Embryonic facial prominence (tissue), 1 donor: Measurements from ENCODE around the gene NHSL1.
A peak's percentile ranks its signal among the peaks of the same experiment; 100 is the strongest.
"Not testable (repeated sequence)": the region's sequence is repeated elsewhere in the genome, so short reads cannot be mapped to it uniquely, and the experiment has no call there.

Experiments
- DNase-seq: peaks from one replicate; pipeline ENCODE4 v3.0.0-alpha.2; 2016; ENCODE audit errors: extremely low spot score

The NHSL1 gene

DNA sequence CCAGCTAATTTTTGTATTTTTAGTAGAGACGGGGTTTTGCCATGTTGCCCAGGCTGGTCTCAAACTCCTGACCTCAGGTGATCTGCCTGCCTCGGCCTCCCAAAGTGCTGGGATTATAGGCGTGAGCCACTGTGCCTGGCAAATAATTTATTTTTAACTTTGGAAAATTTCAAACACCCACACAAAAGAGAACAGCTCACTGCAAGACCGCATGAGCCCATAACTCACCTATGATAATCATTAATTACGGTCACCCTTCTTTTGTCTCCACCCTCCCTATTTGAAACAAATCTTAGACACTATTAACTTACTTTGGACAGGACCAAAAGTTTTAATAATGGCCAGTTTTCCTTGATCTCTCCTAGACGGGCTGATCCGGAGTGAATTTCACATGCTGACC lies 74.0 kb downstream of the NHSL1 start:
- not testable (repeated sequence) for DNase-seq

DNA sequence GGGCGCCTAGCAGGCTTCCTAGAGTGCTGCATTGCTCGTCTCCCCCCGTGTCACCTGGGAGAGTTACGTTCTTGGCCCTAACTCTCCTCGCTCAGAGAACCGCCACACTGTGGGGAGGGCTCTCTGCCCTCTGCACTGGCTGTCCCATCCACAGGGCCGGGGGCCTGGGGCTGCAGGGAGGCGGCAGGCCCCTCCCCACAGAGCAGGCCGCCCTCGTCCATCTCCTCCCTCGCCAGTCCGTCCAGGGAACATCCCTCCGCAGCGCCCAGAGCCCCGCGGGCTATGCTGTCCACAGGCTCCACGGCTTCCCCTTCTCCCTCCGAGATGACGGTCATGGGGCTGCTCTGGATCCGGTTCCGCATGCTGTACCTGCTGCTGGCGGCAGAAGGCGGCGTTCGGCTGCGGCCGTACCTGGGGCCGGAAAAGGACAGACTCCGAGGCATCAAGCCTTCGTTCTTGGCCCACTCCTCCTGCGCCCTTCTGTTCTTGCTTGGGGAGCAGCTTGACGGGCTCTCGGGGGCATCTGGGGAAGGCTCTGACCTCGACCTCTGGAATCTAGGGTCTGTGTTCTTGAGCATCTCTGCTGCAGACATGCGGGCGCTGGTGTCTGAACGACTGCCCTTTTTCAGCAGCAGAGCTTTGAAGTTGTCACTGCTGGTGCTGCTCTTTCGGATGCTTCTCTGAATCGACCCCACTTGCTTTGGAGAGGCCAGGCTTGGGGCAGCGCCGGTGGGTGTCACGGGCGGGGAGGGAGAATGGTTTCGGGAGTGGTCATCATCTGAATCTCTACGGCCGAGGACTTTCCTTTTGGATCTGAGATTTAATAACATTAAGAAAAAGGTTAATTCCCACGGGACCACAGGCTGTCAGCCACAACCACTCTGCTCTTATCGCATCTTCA lies 75.0 kb downstream of the NHSL1 start:
- DNase-seq, result no peak

DNA sequence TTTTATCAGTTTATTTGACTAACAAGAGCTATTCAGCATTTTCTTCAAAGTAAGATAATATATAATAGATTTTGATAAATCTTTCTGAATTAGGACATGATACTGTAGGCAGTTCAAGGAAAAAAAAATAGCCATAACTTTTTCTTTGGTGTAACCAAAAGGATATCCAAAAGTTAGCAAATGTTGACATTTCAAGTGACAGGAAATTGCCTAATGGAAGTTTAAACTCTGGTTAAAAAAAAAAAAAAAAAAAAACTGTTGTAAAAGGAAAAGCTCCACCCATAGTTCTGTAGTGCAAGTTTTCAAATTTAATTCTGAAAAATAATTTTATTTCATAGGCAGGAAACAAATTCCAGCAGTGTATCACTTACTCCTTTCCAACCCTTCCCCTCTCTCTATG lies 76.4 kb downstream of the NHSL1 start:
- DNase-seq, result no peak

DNA sequence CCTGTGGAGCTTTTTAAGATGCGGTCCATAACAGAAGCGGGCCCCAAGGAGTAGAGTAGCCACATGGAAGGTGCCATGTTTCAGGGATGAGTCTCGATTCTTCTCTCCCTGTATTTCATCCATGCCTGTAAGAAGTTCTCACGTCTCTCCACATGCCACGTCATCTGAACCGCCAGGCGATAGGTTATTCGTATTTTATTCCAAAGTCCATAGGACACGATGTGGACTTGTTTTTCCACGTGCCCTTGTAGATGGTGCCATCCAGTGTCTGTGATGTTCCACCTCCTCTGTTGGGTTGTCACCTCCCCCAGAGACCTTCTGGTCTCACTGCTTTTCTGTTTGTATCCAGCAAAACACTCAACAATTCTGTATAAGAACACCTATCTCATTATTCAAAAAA lies 77.7 kb downstream of the NHSL1 start:
- DNase-seq, result no peak

DNA sequence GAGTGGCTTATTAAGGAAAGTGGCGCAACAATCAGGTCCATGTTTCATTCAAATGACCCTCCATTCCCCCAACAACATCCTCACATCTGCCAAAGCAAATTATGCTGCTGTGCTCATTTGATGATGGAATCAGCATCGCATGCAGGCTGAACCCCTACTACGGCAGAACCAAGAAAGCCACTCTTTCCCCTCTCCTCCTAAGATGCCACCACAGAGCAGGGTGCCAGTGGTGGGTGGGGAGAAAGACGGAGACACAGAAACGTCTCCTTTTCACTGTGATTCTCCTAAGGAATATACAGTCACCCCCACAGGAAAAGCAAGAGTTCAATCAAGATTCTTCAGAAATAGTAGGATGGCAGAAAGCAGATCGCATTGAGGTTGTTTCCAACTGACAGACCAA lies 78.2 kb downstream of the NHSL1 start:
- no peak for DNase-seq

DNA sequence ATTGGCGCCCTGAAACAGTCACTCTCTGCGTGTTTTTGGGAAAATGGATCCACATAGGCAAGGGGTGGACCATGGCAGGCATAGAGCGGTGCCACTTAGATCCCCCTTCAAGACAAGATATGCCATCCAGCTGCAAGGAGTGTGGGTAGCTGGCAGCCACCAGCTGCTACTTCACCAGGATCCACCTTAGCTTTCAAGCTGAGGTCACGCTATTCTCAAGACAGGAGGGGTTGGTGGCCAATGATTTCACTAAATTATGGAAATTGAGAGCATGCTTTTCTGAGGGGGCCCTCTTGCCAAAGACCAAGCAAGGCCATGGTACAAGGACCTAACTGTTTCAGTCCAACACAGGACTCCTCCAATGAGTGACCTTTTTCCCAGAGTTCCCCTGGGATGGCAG lies 78.9 kb downstream of the NHSL1 start:
- no peak for DNase-seq

DNA sequence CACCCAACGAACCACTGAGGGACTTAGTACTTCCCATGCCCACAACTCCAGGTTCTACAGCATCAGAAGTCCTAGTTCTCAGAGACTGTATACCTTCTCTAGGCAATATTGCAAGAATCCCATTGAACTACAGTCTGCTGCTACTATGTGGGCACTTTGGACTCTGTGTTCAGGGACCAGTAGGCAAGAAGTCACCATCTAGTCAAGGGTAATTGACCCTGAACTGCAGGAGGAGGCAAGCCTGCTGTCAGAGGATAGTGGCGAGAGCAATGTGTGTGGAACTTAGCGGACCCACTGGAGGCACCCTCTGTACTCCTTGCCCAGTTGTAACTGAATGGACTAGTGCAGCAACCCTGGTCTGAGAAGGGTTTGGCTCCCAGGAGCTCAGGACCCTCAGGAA lies 79.5 kb downstream of the NHSL1 start:
- DNase-seq, result no peak

DNA sequence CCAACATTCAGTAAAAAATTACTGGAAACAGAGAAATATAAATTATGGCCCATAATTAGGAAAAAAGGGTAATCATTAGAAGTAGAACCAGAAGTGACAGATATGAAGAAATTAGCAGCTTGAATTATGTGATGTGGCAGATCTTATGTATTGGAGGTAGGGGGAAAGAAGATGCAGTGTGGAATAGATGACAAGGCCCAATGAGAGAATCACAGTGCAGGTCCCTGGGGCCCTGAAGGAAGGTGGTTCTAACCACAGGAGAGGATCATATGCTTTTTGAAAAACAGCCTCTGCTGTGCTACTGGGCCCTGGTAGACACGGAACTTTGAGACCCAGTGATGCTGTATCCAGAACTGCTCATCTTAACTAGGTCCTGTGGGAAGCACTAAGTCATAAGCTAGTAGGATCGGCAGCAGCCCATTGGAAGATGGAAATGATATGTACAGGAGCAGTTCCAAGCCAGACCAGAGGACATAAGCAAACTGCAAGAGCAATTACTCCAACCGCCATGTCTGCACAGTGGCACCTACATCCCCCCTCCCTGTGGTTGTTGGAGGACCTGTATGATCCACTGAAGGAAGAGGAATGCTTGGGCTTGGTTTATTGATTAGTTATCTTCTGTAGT lies 81.1 kb downstream of the NHSL1 start:
- DNase-seq, result no peak

DNA sequence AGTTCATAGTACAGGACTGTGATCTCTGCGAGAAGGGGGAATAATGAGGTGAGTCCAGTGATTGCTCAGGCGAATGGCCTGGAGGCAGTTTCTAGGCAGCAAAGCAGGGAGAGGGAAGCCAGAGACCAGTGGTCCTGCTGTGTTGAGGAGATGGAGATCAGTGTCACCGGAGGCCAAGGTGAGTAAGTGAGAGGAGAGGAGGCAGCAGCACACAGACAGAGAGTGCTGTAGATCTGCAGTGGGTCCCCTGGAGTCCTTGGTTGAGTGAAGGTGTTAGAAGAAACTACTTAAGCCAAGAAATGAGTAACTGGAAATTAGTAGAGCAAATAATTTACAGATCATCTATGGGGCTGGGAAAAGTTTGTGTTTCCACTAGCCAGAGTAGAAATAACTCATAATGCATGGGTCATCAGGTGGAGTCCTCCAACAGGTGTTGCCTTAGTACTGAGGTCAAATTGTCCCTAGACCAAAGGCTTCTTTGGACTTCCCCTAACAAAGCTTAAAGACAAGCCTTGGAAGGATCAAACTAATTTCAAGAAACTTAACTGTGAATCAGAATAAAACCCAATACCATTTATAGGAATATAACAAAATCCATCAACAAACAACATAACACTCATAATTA lies 81.7 kb downstream of the NHSL1 start:
- no peak for DNase-seq

DNA sequence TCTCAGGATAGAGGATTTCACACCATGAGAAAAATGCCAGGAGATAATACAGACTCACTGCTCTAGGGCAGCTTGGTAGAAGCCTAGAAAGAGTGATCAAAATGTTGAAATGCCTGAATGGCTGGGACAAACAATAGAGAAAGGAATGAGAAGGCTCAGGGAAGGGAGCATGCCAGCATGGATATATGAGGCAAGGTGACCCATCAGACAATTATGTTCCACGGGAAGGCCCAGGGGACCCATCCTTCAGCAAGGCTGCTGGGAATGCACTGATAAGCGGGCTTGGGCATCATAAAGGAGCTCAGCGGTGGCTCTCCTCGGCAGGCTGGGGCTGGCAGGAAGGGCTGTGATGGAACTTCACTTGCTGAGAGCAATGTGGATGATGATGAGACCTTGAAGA lies 83.1 kb downstream of the NHSL1 start:
- DNase-seq, result no peak

DNA sequence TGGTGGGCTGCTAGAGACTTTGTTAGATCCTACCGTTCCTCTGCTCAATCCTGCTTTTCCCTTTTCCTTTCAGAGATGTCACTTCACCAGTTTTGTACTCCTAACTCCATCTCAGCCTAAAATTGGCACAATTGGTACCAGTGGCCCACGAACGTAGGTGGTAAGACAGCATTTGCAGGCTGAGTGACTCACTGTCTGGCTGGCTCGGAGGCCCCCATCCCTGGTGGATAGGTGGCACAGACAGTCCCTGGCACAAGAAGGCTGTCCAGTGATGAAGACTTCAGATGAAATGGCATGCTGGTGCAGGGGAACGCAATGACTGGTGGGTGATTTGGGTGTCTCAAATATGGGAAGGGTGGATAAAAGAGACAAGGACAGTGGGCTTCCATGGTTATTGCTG lies 84.2 kb downstream of the NHSL1 start:
- DNase-seq, result no peak

DNA sequence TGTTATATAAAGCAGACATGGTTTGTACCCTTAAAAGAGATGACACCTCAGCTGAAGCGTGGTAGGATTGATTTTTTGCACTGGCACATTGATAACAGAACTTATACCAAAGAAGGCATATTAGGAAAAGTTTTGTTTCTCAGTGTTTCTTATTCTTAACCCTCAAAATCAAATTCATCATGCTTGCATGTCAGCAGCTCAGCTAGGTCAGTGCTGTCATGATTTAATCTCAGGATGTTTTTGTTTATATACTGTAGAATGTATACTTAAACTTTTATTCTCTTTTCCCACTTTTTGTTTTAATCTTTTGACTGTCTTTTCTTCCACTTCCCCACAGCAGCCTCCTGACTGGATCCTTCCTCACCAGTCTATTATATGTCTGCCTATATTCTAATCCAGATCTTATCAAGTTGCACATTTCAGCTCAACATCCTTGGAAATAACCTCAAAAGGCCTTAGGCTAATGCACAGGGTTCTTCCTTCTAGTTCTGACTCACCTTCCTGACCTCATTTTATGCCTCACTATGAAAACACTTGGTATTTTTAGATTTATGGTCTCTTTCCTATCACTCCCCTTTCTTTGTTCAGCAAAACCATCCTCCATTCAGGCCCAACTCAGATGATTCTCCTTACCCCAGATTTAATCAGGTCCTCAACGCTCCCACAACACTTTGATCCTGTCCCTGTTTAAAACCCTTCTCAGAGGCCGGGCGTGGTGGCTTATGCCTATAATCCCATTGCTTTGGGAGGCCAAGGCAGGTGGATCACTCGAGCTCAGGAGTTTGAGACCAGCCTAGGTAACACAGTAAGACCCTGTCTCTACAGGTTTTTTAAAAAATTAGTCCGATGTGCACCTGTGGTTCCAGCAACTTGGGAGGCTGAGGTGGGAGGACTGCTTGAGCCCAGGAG lies 88.1 kb downstream of the NHSL1 start:
- no peak for DNase-seq

DNA sequence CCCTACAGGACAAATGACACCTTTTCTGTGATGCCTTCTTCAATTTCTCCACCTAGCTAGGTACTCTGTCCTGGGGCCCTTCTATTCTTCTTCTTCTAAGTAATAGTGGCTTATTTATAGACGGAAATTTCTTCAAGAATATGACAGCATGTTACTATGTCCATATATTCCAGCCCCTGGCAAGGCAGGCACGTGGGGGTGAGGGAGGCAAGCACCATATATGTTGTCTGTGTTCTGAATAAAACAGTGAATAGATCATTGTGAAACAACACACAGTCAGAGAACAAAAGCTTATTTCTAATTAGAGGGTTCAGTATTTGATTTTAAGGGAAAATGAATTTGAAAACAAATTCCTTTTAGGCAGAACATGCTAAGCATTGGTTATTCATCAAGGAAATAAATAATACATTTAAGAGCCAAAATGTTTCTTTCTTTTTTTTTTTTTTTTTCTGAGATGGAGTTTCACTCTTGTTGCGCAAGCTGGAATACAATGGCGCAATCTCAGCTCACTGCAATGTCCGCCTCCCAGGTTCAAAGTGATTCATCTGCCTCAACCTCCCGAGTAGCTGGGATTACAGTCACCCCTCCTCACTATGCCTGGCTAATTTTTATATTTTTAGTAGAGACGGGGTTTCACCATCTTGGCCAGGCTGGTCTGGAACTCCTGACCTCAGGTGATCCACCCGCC lies 89.1 kb downstream of the NHSL1 start:
- DNase-seq, result no peak

DNA sequence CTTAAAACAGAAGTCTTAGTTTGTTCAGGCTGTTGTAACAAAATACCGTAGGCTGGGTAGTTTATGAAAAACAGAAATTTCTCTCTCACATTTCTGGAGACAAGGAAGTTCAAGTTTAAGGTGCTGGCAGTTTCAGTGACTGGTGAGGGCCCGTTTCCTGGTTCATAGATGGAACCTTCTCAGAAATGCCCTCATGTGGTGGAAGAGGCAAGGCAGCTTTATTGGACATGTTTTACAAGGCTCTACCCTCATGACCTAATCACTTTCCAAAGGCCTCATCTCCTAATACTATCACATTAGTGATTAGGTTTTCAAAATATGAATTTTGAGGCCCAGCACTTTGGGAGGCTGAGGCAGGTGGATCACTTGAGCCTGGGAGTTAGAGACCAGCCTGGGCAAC lies 92.9 kb downstream of the NHSL1 start:
- DNase-seq, result no peak

DNA sequence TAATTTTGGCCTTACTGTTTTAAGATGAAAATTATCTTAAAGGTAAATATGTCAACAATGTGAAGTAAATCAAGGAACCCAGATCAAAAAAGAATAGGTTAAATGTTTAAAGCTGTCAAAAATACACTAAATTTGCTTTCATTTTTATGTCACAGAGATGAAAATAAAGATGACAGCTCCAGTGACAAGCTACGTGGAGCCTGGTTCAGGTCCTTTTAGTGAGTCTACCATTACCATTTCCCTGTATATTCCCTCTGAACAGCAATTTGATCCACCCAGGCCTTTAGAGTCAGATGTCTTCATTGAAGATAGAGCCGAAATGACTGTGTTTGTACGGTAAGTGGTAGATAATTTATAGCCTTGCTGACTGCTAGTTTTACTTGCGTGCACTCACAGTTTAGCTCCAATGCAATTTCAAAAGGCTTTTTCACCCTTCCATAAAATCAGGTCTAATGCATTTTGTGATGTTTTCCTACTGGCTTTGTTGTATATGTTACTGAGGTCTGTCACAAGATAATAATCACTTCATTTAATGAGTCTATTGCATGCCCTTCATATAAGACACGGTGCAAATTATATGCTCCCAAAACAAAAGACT lies 93.4 kb downstream of the NHSL1 start:
- DNase-seq, result no peak

DNA sequence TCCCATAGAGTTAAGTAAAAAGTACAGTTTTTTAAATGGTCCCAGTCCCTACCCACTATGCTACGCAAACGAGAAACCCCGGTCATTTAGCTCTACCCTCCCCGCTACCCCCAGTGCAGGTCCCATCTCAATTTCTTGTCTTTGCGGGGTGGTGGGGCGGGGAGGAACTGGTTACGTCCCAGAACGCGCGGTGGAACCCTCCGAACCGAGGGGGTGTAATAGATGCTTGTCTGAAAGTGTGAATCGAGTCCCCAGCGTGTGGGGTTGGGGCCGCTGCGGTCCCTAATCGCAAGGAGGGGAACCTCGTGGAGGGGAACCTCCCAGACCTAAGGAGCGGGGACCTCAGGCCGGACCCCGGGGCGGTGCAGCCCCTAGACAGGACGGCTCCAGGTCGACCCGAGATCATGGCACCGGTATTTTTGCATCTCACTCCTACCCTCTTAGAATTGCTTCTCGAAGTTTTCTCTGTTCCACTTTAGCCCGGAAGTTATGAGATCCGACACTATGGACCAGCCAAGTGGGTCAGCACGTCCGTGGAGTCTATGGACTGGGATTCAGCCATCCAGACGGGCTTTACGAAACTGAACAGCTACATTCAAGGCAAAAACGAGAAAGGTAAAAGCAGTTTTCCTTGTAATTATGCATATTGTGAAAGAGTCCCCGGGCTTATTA lies 94.5 kb downstream of the NHSL1 start:
- no peak for DNase-seq

DNA sequence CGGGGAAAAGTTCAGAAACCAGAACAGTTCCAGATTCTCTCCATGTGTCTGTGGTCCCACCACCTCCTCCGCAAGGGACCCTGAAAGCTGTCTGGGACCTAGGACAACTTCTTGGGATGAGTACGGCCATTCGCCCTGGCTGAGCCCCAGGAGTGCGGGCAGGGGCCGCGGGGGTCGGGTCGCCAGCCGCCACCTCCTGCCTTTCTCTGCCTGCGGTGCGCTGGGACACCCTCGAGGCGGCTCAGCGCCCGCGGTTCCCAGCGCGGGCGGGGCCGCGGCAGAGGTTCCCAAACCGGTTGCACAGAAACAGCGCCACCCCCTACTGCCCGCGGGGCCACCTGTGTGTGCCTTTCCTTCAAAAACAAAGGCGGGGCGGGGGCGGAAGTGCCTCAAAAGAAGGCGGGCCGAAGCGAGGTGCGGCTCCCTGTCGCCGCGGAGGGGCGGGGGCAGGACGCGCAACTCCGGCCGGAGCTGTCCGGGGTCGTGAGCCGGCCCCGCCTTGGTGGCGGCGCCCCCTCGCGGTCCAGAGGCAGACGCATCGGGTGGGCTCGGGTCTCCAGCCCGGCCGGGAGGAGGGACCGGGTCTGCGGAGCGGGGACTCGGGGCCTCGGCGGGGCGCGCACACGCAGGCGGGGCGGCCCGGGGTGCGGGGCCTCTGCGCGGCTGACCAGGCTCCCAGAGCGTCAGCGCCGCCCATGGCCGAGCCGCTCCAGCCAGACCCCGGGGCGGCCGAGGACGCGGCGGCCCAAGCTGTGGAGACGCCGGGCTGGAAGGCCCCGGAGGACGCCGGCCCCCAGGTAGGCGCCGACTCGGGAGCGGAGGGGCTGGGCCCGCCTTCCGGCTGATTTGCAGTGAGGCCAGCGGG lies 95.3 kb downstream of the NHSL1 start, which contains the start of gene HEBP2:
Gene HEBP2 (plus strand): TSS at position 423 of the 865 bp plus-strand sequence. CDS start 273 bp downstream, at position 696.
- peak; percentile 46 for DNase-seq

DNA sequence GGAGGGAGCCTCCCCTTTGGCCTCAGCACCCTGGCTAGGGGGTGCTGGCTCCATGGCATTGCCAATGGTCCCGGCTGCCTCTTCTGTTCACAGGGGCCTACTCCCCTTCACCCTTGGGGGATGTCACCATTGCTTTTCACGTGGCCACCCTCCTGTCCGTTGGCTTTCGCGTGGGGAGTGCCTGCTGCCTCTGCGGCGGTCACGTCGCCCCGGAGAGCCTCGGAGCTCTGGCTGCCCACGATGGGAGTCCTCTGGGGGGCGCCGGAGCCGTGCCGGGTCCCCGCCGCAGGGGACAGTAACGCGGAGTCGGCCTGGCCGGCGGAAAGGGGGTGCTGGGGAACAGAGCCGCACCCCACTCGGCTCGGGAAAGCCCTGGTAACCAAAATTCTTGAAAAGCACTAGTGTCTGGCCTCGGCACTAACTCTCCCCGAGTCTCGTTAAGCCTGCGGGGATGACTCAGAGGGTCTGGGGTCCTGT lies 95.9 kb downstream of the NHSL1 start:
- DNase-seq, result no peak

DNA sequence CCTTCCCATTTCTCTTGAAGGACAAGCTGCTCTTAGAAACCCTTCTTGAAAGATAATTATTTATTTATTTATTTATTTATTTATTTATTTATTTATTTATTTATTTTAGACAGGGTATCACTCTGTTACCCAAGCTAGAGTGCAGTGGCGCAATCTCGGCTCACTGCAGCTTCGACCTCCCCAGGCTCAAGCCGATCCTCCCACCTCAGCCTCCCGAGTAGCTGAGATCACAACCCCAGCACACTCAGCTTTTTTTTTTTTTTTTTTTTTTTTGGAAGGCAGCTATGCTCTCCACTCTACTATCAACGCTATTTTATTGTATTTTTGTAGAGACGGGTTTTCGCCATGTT lies 96.5 kb downstream of the NHSL1 start:
- no peak for DNase-seq
